Measurements from ENCODE around the gene HCRTR2.
"Not testable (repeated sequence)": the region's sequence is repeated elsewhere in the genome, so short reads cannot be mapped to it uniquely, and the experiment has no call there.

Gene HCRTR2

GRCh38 chr6:55286824-55287223, 112.5 kb downstream of the HCRTR2 start:
- Histone ChIP-seq H3K4me3 (no peak overlapping the region), H3K9me3 (ENCODE audit: low read depth, low read length) (no peaks in the 10 kb centered on the region), H3K27ac (no peak overlapping the region), H3K36me3 (ENCODE audit: insufficient read depth, low read length) (no peaks in the 10 kb centered on the region), H3K9ac (ENCODE audit: insufficient read length) (no peak overlapping the region)
- TF ChIP-seq EZH2 (IDR thresholded peaks at IDR 0.05), result no peak
- no peak for TF ChIP-seq POLR2AphosphoS5 (IDR thresholded peaks at IDR 0.05; ENCODE audit: borderline replicate concordance, low read depth, low read length)
- TF ChIP-seq FOXP2 (optimal IDR thresholded peaks at IDR 0.05; ENCODE audit: control extremely low read depth, extremely low read length, insufficient read depth), result no peak
- no peak for DNase-seq (ENCODE audit: low read depth, low spot score)

DNA sequence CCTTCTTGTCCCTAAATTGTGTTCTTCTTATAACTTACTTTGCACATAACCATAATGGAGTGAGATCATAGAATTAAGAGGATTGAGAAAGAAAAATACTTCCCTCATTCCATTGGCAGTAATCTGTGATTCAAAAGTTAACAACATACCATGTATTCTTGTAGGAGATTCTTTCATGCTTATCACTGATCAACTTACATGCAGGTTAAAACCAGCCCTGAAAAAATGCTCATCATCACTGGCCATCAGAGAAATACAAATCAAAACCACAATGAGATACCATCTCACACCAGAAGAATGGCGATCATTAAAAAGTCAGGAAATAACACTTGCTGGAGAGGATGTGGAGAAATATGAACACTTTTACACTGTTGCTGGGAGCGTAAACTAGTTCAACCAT, 116.4 kb downstream of the HCRTR2 start:
- no peak for DNase-seq (ENCODE audit: low read depth, low spot score)
- H3K27ac ChIP-seq, result no peak overlapping the region
- H3K9me3 ChIP-seq (ENCODE audit: low read depth, low read length), result no peaks in the 10 kb centered on the region
- no peak overlapping the region for H3K9ac ChIP-seq (ENCODE audit: insufficient read length)
- no peaks in the 10 kb centered on the region for H3K36me3 ChIP-seq (ENCODE audit: insufficient read depth, low read length)
- no peak for TF ChIP-seq POLR2AphosphoS5 (IDR thresholded peaks at IDR 0.05; ENCODE audit: borderline replicate concordance, low read depth, low read length)
- TF ChIP-seq FOXP2 (optimal IDR thresholded peaks at IDR 0.05; ENCODE audit: control extremely low read depth, extremely low read length, insufficient read depth), result no peak
- TF ChIP-seq EZH2 (IDR thresholded peaks at IDR 0.05), result no peak
- H3K4me3 ChIP-seq, result no peak overlapping the region

GRCh38 chr6:55293116-55293515, 118.8 kb downstream of the HCRTR2 start:
- Histone ChIP-seq H3K36me3 (ENCODE audit: insufficient read depth, low read length) (no peaks in the 10 kb centered on the region), H3K9ac (ENCODE audit: insufficient read length) (no peak overlapping the region), H3K27ac (no peak overlapping the region), H3K9me3 (ENCODE audit: low read depth, low read length) (0 out of 2 replicates have a peak, but pooled peaks cover 4% of the 10 kb centered on the region), H3K4me3 (no peak overlapping the region)
- TF ChIP-seq POLR2AphosphoS5 (IDR thresholded peaks at IDR 0.05; ENCODE audit: borderline replicate concordance, low read depth, low read length) (no peak), FOXP2 (optimal IDR thresholded peaks at IDR 0.05; ENCODE audit: control extremely low read depth, extremely low read length, insufficient read depth) (no peak), EZH2 (IDR thresholded peaks at IDR 0.05) (no peak)
- no peak for DNase-seq (ENCODE audit: low read depth, low spot score)

DNA sequence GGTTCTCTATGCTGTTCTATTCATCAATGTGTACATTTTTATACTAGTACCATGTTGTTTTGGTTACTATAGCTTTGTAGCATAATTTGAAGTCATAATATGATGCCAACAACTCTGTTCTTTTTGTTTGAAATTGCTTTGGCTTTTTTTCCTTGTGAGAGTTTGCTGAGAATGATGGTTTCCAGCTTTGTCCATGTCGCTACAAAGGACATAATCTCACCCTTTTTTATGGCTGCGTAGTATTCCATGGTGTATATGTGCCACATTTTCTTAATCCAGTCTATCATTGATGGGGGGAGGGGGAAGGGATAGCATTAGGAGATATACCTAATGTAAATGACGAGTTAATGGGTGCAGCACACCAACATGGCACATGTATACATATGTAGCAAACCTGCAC, 122.9 kb downstream of the HCRTR2 start:
- not testable (repeated sequence) for H3K36me3 ChIP-seq (ENCODE audit: insufficient read depth, low read length); H3K9me3 ChIP-seq (ENCODE audit: low read depth, low read length); H3K9ac ChIP-seq (ENCODE audit: insufficient read length); H3K27ac ChIP-seq; H3K4me3 ChIP-seq; DNase-seq (ENCODE audit: low read depth, low spot score)

GRCh38 chr6:55299286-55299985, 125.1 kb downstream of the HCRTR2 start:
- no peak for DNase-seq (ENCODE audit: low read depth, low spot score)
- no peak overlapping the region for H3K4me3 ChIP-seq
- H3K9ac ChIP-seq (ENCODE audit: insufficient read length), result no peak overlapping the region
- 0 out of 2 replicates have a peak, but pooled peaks cover 4% of the 10 kb centered on the region for H3K9me3 ChIP-seq (ENCODE audit: low read depth, low read length)
- no peaks in the 10 kb centered on the region for H3K36me3 ChIP-seq (ENCODE audit: insufficient read depth, low read length)
- TF ChIP-seq FOXP2 (optimal IDR thresholded peaks at IDR 0.05; ENCODE audit: control extremely low read depth, extremely low read length, insufficient read depth) (no peak), EZH2 (IDR thresholded peaks at IDR 0.05) (no peak), POLR2AphosphoS5 (IDR thresholded peaks at IDR 0.05; ENCODE audit: borderline replicate concordance, low read depth, low read length) (no peak)
- H3K27ac ChIP-seq, result no peak overlapping the region

GRCh38 chr6:55304747-55305146, 130.4 kb downstream of the HCRTR2 start:
- no peak overlapping the region for H3K27ac ChIP-seq
- no peak overlapping the region for H3K4me3 ChIP-seq
- TF ChIP-seq EZH2 (IDR thresholded peaks at IDR 0.05), result no peak
- TF ChIP-seq FOXP2 (optimal IDR thresholded peaks at IDR 0.05; ENCODE audit: control extremely low read depth, extremely low read length, insufficient read depth), result no peak
- no peak for TF ChIP-seq POLR2AphosphoS5 (IDR thresholded peaks at IDR 0.05; ENCODE audit: borderline replicate concordance, low read depth, low read length)
- H3K9me3 ChIP-seq (ENCODE audit: low read depth, low read length), result no peaks in the 10 kb centered on the region
- DNase-seq (ENCODE audit: low read depth, low spot score), result no peak
- H3K9ac ChIP-seq (ENCODE audit: insufficient read length), result no peak overlapping the region
- H3K36me3 ChIP-seq (ENCODE audit: insufficient read depth, low read length), result no peaks in the 10 kb centered on the region

DNA sequence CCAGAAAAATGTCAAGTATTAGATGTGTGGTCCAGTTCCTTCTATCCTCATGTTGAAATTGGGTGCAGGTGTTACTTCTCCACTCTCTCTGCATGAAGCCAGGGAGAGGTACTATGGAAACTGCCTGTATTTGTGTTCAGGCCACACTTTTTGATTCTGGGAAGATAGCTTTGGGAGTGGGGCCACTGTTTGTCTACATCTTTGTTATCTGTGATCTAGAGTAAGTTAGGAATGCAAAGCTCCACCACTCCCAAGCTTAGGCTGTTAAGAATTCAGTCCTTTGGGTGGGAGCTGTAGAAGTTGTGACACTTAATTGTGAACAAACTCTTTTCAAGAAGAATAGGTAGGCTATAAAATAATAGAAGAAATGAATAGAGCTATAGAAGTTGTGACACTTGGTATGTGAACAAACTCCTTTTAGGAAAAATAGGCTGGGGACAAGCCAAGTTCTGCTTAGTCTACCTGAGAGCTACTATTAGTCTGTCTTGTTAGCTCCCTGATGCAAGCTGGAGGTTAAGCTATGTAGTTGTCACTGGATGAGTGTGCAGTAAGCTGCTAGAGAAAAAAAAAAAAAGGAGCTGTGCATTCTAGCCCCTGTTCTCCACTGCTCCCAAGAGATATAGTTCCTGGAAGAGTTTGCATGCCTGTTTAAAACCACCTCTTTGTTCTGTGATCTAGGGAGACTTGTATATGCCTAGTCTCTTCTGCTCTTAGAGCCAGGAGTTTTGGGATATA, 145.8 kb downstream of the HCRTR2 start:
- Histone ChIP-seq H3K9me3 (ENCODE audit: low read depth, low read length) (no peaks in the 10 kb centered on the region), H3K36me3 (ENCODE audit: insufficient read depth, low read length) (no peaks in the 10 kb centered on the region), H3K4me3 (no peak overlapping the region), H3K27ac (no peak overlapping the region), H3K9ac (ENCODE audit: insufficient read length) (no peak overlapping the region)
- no peak for DNase-seq (ENCODE audit: low read depth, low spot score)
- no peak for TF ChIP-seq FOXP2 (optimal IDR thresholded peaks at IDR 0.05; ENCODE audit: control extremely low read depth, extremely low read length, insufficient read depth)
- no peak for TF ChIP-seq EZH2 (IDR thresholded peaks at IDR 0.05)
- TF ChIP-seq POLR2AphosphoS5 (IDR thresholded peaks at IDR 0.05; ENCODE audit: borderline replicate concordance, low read depth, low read length), result no peak

DNA sequence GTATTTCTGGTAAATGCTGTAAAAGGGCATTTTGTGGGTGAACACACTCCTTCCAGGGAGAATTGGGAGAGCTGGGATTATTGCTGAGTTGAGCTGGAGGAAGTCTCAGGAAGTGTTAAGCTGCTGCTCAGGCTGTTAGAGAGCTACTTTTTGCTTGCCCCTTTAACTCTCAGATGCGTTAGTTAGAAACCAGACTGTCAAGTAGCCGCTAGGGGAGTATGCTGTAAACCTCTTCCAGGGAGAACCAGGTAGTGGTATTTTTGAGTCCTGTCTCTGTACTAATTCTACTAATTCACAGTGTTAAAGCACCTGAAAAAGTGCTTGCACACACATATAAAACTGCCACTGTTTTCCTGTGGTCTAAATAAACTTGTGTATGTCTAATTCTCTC, 146.4 kb downstream of the HCRTR2 start:
- no peaks in the 10 kb centered on the region for H3K9me3 ChIP-seq (ENCODE audit: low read depth, low read length)
- H3K9ac ChIP-seq (ENCODE audit: insufficient read length), result no peak overlapping the region
- no peaks in the 10 kb centered on the region for H3K36me3 ChIP-seq (ENCODE audit: insufficient read depth, low read length)
- no peak overlapping the region for H3K27ac ChIP-seq
- H3K4me3 ChIP-seq, result no peak overlapping the region
- TF ChIP-seq FOXP2 (optimal IDR thresholded peaks at IDR 0.05; ENCODE audit: control extremely low read depth, extremely low read length, insufficient read depth), result no peak
- no peak for DNase-seq (ENCODE audit: low read depth, low spot score)

DNA sequence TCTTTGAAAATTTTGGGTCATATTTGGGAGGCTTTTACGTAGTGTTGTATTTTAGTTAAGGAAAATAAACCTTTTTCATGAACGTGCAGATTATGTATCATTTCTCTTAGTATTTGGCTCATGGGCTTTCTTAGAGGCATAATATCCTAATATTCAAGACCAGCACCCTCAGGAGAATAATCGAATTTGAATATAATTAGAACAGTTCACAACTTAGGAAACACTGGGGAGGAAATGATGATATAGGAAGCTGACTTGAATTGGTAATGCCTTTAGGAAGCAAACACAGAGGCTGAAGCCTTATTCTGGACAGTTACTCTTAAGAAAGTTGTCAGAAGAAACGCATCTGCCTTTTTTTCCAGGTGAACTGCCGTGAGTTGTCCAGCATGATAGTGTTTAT, 152.9 kb downstream of the HCRTR2 start, which contains the start of gene GFRAL:
Gene GFRAL, plus strand, starts transcription at position 301 of the 400 bp plus-strand sequence. Its CDS starts 86 bp downstream, at position 387.
- H3K9me3 ChIP-seq (ENCODE audit: low read depth, low read length), result no peaks in the 10 kb centered on the region
- TF ChIP-seq POLR2AphosphoS5 (IDR thresholded peaks at IDR 0.05; ENCODE audit: borderline replicate concordance, low read depth, low read length), result no peak
- TF ChIP-seq EZH2 (IDR thresholded peaks at IDR 0.05), result no peak
- TF ChIP-seq FOXP2 (optimal IDR thresholded peaks at IDR 0.05; ENCODE audit: control extremely low read depth, extremely low read length, insufficient read depth), result no peak
- no peak within 1 kb of the TSS for H3K27ac ChIP-seq
- H3K36me3 ChIP-seq (ENCODE audit: insufficient read depth, low read length), result no peaks in the 10 kb centered on the region
- H3K4me3 ChIP-seq, result no peak within 1 kb of the TSS
- H3K9ac ChIP-seq (ENCODE audit: insufficient read length), result no peak within 1 kb of the TSS
- DNase-seq (ENCODE audit: low read depth, low spot score), result no peak
